GM23338 (cell line): ENCODE measurements around the gene PRDM5. TPM values are rescaled to one million over a fixed set of nuclear protein-coding genes. Genes with fewer than 3 reads are reported as not detected.

Experiments used
- ATAC-seq: fragments of 200-7000 bp; cut with Tn5 transposase; 3 replicates; pipeline ENCODE4 v1.9.1; 2020
- DNase-seq: peaks from one replicate; pipeline ENCODE4 v3.0.0-alpha.2; 2015; ENCODE audit warnings: low spot score
- H2AFZ ChIP-seq: fragments of 200-600 bp; sonication (generic); 2 replicates; pipeline ENCODE4 v1.8.0; 2016; ENCODE audit warnings: antibody characterized with exemption, mild to moderate bottlenecking, moderate library complexity
- H3F3A ChIP-seq: fragments of 200-600 bp; sonication (generic); replicated peaks from 2 replicates; pipeline ENCODE4 v1.8.0; 2017; ENCODE audit warnings: antibody characterized with exemption, mixed run types, low read depth
- H3K27ac ChIP-seq: fragments of 200-600 bp; sonication (generic); 2 replicates; pipeline ENCODE4 v1.6.1; 2016; ENCODE audit warnings: low read depth
- H3K27me3 ChIP-seq: fragments of 200-600 bp; sonication (generic); 2 replicates; pipeline ENCODE4 v1.8.0; 2016; ENCODE audit warnings: mild to moderate bottlenecking, mixed run types, moderate library complexity; ENCODE audit not compliant: insufficient read depth
- H3K36me3 ChIP-seq: fragments of 200-600 bp; sonication (generic); 2 replicates; pipeline ENCODE4 v1.8.0; 2016; ENCODE audit warnings: mild to moderate bottlenecking; ENCODE audit not compliant: insufficient read depth
- H3K4me1 ChIP-seq: fragments of 200-600 bp; sonication (generic); 2 replicates; pipeline ENCODE4 v1.8.0; 2016; ENCODE audit warnings: mild to moderate bottlenecking, moderate library complexity; ENCODE audit not compliant: insufficient read depth
- H3K4me2 ChIP-seq: fragments of 200-600 bp; sonication (generic); 2 replicates; pipeline ENCODE4 v1.7.1; 2017; ENCODE audit warnings: mixed run types
- H3K4me3 ChIP-seq: fragments of 200-600 bp; sonication (generic); 2 replicates; pipeline ENCODE4 v1.6.1; 2016; ENCODE audit warnings: mixed run types
- H3K79me2 ChIP-seq: fragments of 200-600 bp; sonication (generic); replicated peaks from 2 replicates; pipeline ENCODE4 v1.8.0; 2017; ENCODE audit warnings: mild to moderate bottlenecking; ENCODE audit not compliant: insufficient read depth
- H3K9me2 ChIP-seq: fragments of 200-600 bp; sonication (generic); 2 replicates; pipeline ENCODE4 v1.8.0; 2017; ENCODE audit not compliant: insufficient read depth
- H4K20me1 ChIP-seq: fragments of 200-600 bp; sonication (generic); replicated peaks from 2 replicates; pipeline ENCODE4 v1.8.0; 2017; ENCODE audit warnings: mild to moderate bottlenecking; ENCODE audit not compliant: insufficient read depth
- H3K27ac Mint-ChIP-seq: 2 replicates; pipeline ENCODE4 v1.8.0; 2020; ENCODE audit warnings: inconsistent platforms, mild to moderate bottlenecking, moderate library complexity, mixed read lengths
- H3K27me3 Mint-ChIP-seq: 3 replicates; pipeline ENCODE4 v1.8.0; 2022; ENCODE audit warnings: low read depth, mild to moderate bottlenecking, moderate library complexity, mixed read lengths, inconsistent platforms; ENCODE audit not compliant: insufficient read depth, poor library complexity
- H3K36me3 Mint-ChIP-seq: 3 replicates; pipeline ENCODE4 v1.8.0; 2021; ENCODE audit warnings: low read depth, mild to moderate bottlenecking, inconsistent platforms, moderate library complexity, mixed read lengths
- H3K4me1 Mint-ChIP-seq: 3 replicates; pipeline ENCODE4 v1.8.0; 2020; ENCODE audit warnings: mild to moderate bottlenecking, inconsistent platforms, mixed read lengths
- H3K4me3 Mint-ChIP-seq: 3 replicates; pipeline ENCODE4 v1.8.0; 2021; ENCODE audit warnings: moderate library complexity, mild to moderate bottlenecking, inconsistent platforms, mixed read lengths
- H3K9me3 Mint-ChIP-seq: 3 replicates; pipeline ENCODE4 v1.8.0; 2020; ENCODE audit warnings: moderate library complexity, mild to moderate bottlenecking, inconsistent platforms, mixed read lengths
- EZH2 ChIP-seq: fragments of 200-600 bp; sonication (generic); IDR thresholded peaks from one replicate; pipeline ENCODE4 v1.8.0; 2017; ENCODE audit warnings: antibody characterized with exemption, mild to moderate bottlenecking, low read depth; ENCODE audit not compliant: unreplicated experiment
- JUNB ChIP-seq: IDR thresholded peaks from one replicate; pipeline ENCODE4 v1.6.1; 2016; ENCODE audit warnings: antibody characterized with exemption; ENCODE audit not compliant: unreplicated experiment
- POLR2AphosphoS5 ChIP-seq: IDR thresholded peaks from 2 replicates; pipeline ENCODE4 v1.6.1; 2016; ENCODE audit warnings: antibody characterized with exemption, low read depth
- ZNF331 ChIP-seq: fragments of 250-450 bp; sonication (Bioruptor Pico); IDR thresholded peaks from 2 replicates; pipeline ENCODE4 v1.5.0; 2020; ENCODE audit warnings: low read depth, mild to moderate bottlenecking, moderate library complexity
- polyA plus RNA-seq: library from polyadenylated mRNA; unstranded; fragments of >200 nt; fragmentation: Nextera tagmentation; extraction: Ambion mirVana; gene quantifications from 2 replicates; pipeline ENCODE4 v1.2.1, GENCODE V29; 2016
- total RNA-seq: library from RNA; depleted of rRNA; stranded (reverse); fragments of >200 nt; shearing (Covaris generic); gene quantifications from 2 replicates; pipeline ENCODE4 v1.2.3, GENCODE V29; 2014
- TF ChIP-seq, protein P1 (sequence below): fragments of 250-450 bp; sonication (Bioruptor Pico); IDR thresholded peaks from 2 replicates; pipeline ENCODE4 v1.5.0; 2020; ENCODE audit warnings: mild to moderate bottlenecking, moderate library complexity
- TF ChIP-seq, protein P2 (sequence below): IDR thresholded peaks from 2 replicates; pipeline ENCODE4 v1.6.1; 2016; ENCODE audit warnings: antibody characterized with exemption

The PRDM5 gene
- total and polyA plus RNA-seq, 2 experiments from 2014 or later: 11.2 to 40.4 TPM

DNA sequence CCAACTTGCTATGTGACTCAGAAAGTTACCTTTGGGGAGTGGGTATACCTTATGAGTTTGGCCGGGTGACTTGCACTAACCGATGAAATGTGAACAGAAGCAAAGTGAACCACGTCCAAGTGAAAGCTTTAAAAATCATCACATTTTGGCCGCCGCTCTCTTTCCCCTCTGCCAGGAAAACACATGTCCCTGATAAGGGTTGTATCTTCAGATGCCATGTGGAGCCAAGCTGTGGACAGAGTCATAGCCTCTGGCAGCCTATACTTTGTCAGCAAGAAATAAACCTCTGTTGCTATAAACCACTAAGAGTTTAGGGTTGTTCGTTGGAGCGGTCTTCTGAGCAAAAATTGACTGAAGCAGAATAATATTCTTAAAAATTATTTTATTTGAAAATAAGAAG lies 92.3 kb downstream of the PRDM5 start (continued):
- TF ChIP-seq, protein P1, sequence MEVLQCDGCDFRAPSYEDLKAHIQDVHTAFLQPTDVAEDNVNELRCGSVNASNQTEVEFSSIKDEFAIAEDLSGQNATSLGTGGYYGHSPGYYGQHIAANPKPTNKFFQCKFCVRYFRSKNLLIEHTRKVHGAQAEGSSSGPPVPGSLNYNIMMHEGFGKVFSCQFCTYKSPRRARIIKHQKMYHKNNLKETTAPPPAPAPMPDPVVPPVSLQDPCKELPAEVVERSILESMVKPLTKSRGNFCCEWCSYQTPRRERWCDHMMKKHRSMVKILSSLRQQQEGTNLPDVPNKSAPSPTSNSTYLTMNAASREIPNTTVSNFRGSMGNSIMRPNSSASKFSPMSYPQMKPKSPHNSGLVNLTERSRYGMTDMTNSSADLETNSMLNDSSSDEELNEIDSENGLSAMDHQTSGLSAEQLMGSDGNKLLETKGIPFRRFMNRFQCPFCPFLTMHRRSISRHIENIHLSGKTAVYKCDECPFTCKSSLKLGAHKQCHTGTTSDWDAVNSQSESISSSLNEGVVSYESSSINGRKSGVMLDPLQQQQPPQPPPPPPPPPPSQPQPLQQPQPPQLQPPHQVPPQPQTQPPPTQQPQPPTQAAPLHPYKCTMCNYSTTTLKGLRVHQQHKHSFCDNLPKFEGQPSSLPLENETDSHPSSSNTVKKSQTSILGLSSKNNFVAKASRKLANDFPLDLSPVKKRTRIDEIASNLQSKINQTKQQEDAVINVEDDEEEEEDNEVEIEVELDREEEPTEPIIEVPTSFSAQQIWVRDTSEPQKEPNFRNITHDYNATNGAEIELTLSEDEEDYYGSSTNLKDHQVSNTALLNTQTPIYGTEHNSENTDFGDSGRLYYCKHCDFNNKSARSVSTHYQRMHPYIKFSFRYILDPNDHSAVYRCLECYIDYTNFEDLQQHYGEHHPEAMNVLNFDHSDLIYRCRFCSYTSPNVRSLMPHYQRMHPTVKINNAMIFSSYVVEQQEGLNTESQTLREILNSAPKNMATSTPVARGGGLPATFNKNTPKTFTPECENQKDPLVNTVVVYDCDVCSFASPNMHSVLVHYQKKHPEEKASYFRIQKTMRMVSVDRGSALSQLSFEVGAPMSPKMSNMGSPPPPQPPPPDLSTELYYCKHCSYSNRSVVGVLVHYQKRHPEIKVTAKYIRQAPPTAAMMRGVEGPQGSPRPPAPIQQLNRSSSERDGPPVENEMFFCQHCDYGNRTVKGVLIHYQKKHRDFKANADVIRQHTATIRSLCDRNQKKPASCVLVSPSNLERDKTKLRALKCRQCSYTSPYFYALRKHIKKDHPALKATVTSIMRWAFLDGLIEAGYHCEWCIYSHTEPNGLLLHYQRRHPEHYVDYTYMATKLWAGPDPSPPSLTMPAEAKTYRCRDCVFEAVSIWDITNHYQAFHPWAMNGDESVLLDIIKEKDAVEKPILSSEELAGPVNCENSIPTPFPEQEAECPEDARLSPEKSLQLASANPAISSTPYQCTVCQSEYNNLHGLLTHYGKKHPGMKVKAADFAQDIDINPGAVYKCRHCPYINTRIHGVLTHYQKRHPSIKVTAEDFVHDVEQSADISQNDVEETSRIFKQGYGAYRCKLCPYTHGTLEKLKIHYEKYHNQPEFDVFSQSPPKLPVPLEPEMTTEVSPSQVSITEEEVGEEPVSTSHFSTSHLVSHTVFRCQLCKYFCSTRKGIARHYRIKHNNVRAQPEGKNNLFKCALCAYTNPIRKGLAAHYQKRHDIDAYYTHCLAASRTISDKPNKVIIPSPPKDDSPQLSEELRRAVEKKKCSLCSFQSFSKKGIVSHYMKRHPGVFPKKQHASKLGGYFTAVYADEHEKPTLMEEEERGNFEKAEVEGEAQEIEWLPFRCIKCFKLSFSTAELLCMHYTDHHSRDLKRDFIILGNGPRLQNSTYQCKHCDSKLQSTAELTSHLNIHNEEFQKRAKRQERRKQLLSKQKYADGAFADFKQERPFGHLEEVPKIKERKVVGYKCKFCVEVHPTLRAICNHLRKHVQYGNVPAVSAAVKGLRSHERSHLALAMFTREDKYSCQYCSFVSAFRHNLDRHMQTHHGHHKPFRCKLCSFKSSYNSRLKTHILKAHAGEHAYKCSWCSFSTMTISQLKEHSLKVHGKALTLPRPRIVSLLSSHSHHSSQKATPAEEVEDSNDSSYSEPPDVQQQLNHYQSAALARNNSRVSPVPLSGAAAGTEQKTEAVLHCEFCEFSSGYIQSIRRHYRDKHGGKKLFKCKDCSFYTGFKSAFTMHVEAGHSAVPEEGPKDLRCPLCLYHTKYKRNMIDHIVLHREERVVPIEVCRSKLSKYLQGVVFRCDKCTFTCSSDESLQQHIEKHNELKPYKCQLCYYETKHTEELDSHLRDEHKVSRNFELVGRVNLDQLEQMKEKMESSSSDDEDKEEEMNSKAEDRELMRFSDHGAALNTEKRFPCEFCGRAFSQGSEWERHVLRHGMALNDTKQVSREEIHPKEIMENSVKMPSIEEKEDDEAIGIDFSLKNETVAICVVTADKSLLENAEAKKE (CRISPR knock-in tag): no peak
- TF ChIP-seq, protein P2, sequence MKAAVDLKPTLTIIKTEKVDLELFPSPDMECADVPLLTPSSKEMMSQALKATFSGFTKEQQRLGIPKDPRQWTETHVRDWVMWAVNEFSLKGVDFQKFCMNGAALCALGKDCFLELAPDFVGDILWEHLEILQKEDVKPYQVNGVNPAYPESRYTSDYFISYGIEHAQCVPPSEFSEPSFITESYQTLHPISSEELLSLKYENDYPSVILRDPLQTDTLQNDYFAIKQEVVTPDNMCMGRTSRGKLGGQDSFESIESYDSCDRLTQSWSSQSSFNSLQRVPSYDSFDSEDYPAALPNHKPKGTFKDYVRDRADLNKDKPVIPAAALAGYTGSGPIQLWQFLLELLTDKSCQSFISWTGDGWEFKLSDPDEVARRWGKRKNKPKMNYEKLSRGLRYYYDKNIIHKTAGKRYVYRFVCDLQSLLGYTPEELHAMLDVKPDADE: no peak

DNA sequence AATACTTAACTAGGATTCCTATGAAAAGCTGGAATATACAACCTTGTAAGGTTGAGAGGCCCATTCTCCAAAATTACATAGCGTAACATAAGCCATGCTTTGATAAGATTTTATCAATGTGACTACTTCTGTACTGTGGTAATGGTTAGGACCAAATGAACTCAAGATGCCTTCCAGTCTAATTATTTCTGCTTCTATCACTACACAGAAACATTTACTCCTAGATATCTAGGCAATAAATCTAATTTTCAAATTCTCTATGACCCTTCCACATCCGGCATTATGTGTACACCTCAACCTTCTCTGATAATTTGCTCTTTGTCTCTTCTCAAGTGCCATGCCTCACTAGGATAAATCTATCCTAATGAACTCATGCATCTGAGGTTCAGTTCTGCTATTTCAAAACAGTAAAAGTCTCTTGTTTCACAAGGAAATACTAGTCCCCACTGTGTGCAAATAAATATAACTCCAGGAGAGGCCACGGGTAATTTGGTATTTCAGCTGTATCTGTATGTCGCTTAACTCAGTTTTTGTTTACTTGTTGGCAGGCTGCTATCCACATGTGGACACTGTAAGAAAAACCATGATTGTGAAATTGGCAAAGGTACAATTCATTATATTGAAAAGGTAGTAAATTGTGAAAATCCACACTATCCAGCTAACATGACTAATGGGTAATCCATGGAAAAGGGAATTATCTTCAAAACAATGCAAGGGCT lies 93.3 kb downstream of the PRDM5 start:
- H3K79me2 ChIP-seq: peaks cover 11% of the 10 kb centered on the region; the same call in 1 of the 2 replicates
- H3K36me3 Mint-ChIP-seq: peaks cover 8% of the 10 kb centered on the region
- no peak overlapping the region for H3K27ac ChIP-seq
- ATAC-seq: no peak
- H3K4me1 ChIP-seq: peaks cover 3% of the 10 kb centered on the region; the same call in 1 of the 2 replicates
- H3K4me3 ChIP-seq: no peak overlapping the region
- no peak overlapping the region for H3K27ac Mint-ChIP-seq
- H3K4me1 Mint-ChIP-seq: peaks cover 3% of the 10 kb centered on the region
- H3K27me3 ChIP-seq: no peaks in the 10 kb centered on the region
- DNase-seq: no peak
- no peak overlapping the region for H3K4me2 ChIP-seq
- no peaks in the 10 kb centered on the region for H3K36me3 ChIP-seq
- peaks cover 5% of the 10 kb centered on the region; the same call in 1 of the 2 replicates for H3K9me2 ChIP-seq
- H3K27me3 Mint-ChIP-seq: no peaks in the 10 kb centered on the region
- H4K20me1 ChIP-seq: no peaks in the 10 kb centered on the region
- no peak overlapping the region for H3K4me3 Mint-ChIP-seq
- no peak for TF ChIP-seq ZNF331 (CRISPR knock-in tag)
- TF ChIP-seq, protein P2: no peak
- TF ChIP-seq JUNB: no peak
- TF ChIP-seq POLR2AphosphoS5: no peak
- TF ChIP-seq EZH2: no peak
- H2AFZ ChIP-seq: no peak overlapping the region
- no peaks in the 10 kb centered on the region for H3F3A ChIP-seq
- peaks cover 2% of the 10 kb centered on the region; the same call in 2 of the 3 replicates for H3K9me3 Mint-ChIP-seq
